Body of pancreas (tissue), 4 donors: Measurements from ENCODE around the gene ISL2.

Experiments used
- CTCF ChIP-seq, 7 experiments: fragments of 450-650 bp in 4 of 7; fragments of 200-600 bp in 3 of 7; sonication (generic) in 3 of 7; IDR thresholded peaks; one replicate each; pipeline ENCODE4 v1.5.1; 2016 to 2019; ENCODE audit warnings: antibody characterized with exemption in 7 of 7
- POLR2A ChIP-seq, 3 donors: fragments of 450-650 bp; IDR thresholded peaks; one replicate each; pipeline ENCODE4 v1.6.1; 2016; ENCODE audit warnings: antibody characterized with exemption in 3 of 3, mild to moderate bottlenecking in 2 of 3

GRCh38 chr15:76377751-76378150 is 41.2 kb downstream of the ISL2 start:
- no peak for TF ChIP-seq CTCF (IDR thresholded peaks at IDR 0.05)
- no peak for TF ChIP-seq POLR2A (IDR thresholded peaks at IDR 0.05)
